ENCODE data around the gene LDAF1.

DNA sequence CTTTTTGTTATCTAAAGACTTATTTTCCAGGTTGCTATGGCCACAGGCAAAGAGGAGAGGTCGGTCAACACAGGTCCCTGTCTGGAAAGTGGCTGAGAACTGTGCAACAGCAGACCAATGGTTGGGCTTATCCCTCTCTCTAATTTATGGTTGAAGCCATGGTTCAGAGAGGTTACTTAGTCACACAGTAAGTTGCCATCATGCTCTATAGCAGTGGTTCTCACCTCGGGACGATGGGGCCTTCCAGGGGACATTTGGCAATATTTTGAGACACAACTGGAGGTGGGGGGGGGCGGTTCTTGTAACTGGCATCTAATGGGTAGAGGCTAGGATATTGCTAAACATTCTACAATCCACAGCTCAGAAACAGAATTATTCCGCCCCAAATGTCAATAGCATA lies 842 bp upstream of the LDAF1 start:
- TF ChIP-seq, protein P1, sequence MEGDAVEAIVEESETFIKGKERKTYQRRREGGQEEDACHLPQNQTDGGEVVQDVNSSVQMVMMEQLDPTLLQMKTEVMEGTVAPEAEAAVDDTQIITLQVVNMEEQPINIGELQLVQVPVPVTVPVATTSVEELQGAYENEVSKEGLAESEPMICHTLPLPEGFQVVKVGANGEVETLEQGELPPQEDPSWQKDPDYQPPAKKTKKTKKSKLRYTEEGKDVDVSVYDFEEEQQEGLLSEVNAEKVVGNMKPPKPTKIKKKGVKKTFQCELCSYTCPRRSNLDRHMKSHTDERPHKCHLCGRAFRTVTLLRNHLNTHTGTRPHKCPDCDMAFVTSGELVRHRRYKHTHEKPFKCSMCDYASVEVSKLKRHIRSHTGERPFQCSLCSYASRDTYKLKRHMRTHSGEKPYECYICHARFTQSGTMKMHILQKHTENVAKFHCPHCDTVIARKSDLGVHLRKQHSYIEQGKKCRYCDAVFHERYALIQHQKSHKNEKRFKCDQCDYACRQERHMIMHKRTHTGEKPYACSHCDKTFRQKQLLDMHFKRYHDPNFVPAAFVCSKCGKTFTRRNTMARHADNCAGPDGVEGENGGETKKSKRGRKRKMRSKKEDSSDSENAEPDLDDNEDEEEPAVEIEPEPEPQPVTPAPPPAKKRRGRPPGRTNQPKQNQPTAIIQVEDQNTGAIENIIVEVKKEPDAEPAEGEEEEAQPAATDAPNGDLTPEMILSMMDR (IDR thresholded peaks at IDR 0.05), result no peak
- no peak for TF ChIP-seq POLR2A (IDR thresholded peaks at IDR 0.05)
